HCT116 (cell line): ENCODE data around the gene MACROH2A1.

Experiments
- CTCF ChIP-seq, 3 experiments: fragments of 200-600 bp in 1 of 3; sonication (generic) in 1 of 3; IDR thresholded peaks in 2 of 3; conservative IDR thresholded peaks in 1 of 3; 2 replicates each; pipeline ENCODE4 v1.5.1; 2012 to 2017; ENCODE audit warnings: low read depth in 2 of 3, low read length in 2 of 3, antibody characterized with exemption in 1 of 3, borderline replicate concordance in 1 of 3, control low read depth in 1 of 3, mild to moderate bottlenecking in 1 of 3, mixed read lengths in 1 of 3, mixed run types in 1 of 3, moderate library complexity in 1 of 3; ENCODE audit not compliant: insufficient read depth in 1 of 3
- EZH2 ChIP-seq: fragments of 200-600 bp; sonication (generic); IDR thresholded peaks from 2 replicates; pipeline ENCODE4 v1.6.1; 2017; ENCODE audit warnings: antibody characterized with exemption, mixed run types
- MAX ChIP-seq: IDR thresholded peaks from 2 replicates; pipeline ENCODE4 v1.6.1; 2012
- POLR2A ChIP-seq: IDR thresholded peaks from 2 replicates; pipeline ENCODE4 v1.7.0; 2011; ENCODE audit warnings: borderline replicate concordance; ENCODE audit not compliant: insufficient read depth, insufficient read length; ENCODE audit errors: extremely low read depth
- REST ChIP-seq: IDR thresholded peaks from 2 replicates; pipeline ENCODE4 v1.6.1; 2012; ENCODE audit warnings: low read depth

GRCh38 chr5:135384898-135385297 lies 14.1 kb downstream of the MACROH2A1 start:
- TF ChIP-seq CTCF (IDR thresholded peaks at IDR 0.05 in 2 of 3, conservative IDR thresholded peaks at IDR 0.05 in 1 of 3; ENCODE audit: borderline replicate concordance in 1 of 3, insufficient read depth in 1 of 3, low read depth in 2 of 3, low read length in 2 of 3): no peak
- TF ChIP-seq MAX: no peak
- no peak for TF ChIP-seq POLR2A
- no peak for TF ChIP-seq REST
- no peak for TF ChIP-seq EZH2
